Psoas muscle (tissue), 8 donors: ENCODE data around the gene IFI30. TPM values are rescaled to one million over a fixed set of nuclear protein-coding genes. Genes with fewer than 3 reads are reported as not detected.

Experiments
- ATAC-seq, 4 donors: fragments of 200-7000 bp; cut with Tn5 transposase; one replicate each; pipeline ENCODE4 v1.9.1; 2020; ENCODE audit warnings: moderate library complexity in 3 of 4, mild to moderate bottlenecking in 2 of 4
- DNase-seq, 2 donors: peaks; one replicate each; pipeline ENCODE4 v3.0.0-alpha.2; 2020
- H3K27ac ChIP-seq: fragments of 200-600 bp; one replicate; pipeline ENCODE4 v1.8.0; 2022
- H3K27me3 ChIP-seq, 3 donors: fragments of 200-600 bp in 1 of 3; one replicate each; pipeline versions ENCODE4 v1.6.1 to v1.8.0; 2013 to 2022; ENCODE audit warnings: low read length in 2 of 3, mild to moderate bottlenecking in 2 of 3, moderate library complexity in 1 of 3; ENCODE audit not compliant: insufficient read depth in 3 of 3
- H3K36me3 ChIP-seq, 2 donors: fragments of 200-600 bp in 1 of 2; one replicate each; pipeline versions ENCODE4 v1.6.1 to v1.8.0; 2013 to 2022; ENCODE audit warnings: low read depth in 1 of 2, mild to moderate bottlenecking in 1 of 2, moderate library complexity in 1 of 2; ENCODE audit not compliant: insufficient read depth in 1 of 2
- H3K4me1 ChIP-seq: fragments of 200-600 bp; one replicate; pipeline ENCODE4 v1.8.0; 2022
- H3K4me3 ChIP-seq: fragments of 200-600 bp; one replicate; pipeline ENCODE4 v1.8.0; 2022; ENCODE audit warnings: mild to moderate bottlenecking
- H3K9me3 ChIP-seq: fragments of 200-600 bp; one replicate; pipeline ENCODE4 v1.8.0; 2022
- CTCF ChIP-seq: fragments of 200-600 bp; IDR thresholded peaks from one replicate; pipeline ENCODE4 v1.8.0; 2022; ENCODE audit warnings: antibody characterized with exemption
- WGBS, 3 donors: extraction: QIAGEN DNeasy Blood & Tissue Kit; methylation state at CpG; one replicate each; pipeline versions ENCODE4 v1.1.6 to v1.1.7; 2013; 5-methylcytosine and 5-hydroxymethylcytosine counted together
- intact Hi-C, 2 donors: fragments of 100-400 bp; cut with DNase I; formaldehyde crosslinking; loops; one replicate each; pipeline versions ENCODE4 v1.11.0 to v1.14.2; 2022
- polyA plus RNA-seq, 3 donors: library from polyadenylated mRNA; stranded (reverse); fragments of 200-250 nt; gene quantifications; one replicate each; pipeline ENCODE4 v1.2.3, GENCODE V29; 2013
- total RNA-seq, 4 donors: library from RNA; stranded (reverse); fragmentation: NEBNext Ultra II Directional in 2 of 4; extraction: Animal tissue kit (Norgen Biotek cat#: 25700) in 2 of 4; gene quantifications; one replicate each; pipeline versions ENCODE4 v1.2.1 to v1.2.4, GENCODE V29; 2021 to 2023
- donor health status: healthy with polysubstance abuse.
- donor health status: DM: no; HTN: no; CAD: no; lungs with moderate emphysema.
- donor health status: Bipolar disorder and iron deficiency.
- donor health status: healthy.
- donor health status: DM: yes; HTN: yes; CAD: no.
- donor health status: DM: no; HTN: no; CAD: no.
- donor health status: DM: no; HTN: no; CAD: no.
- donor health status: DM: yes; HTN: yes; CAD: no.

Gene IFI30
- total and polyA plus RNA-seq, 7 donors = 1.4 to 21.5 (median 10.1) TPM

GRCh38 chr19:18202778-18203407 is 29.3 kb downstream of the IFI30 start:
- peaks cover 17% of the 10 kb centered on the region for H3K4me1 ChIP-seq
- peak overlapping the region; percentile 67 for H3K4me3 ChIP-seq
- peaks cover 0 to 22% of the 10 kb centered on the region in 2 donors for H3K36me3 ChIP-seq
- no peak overlapping the region for H3K27ac ChIP-seq
- H3K9me3 ChIP-seq = no peaks in the 10 kb centered on the region
- DNase-seq (peak in 1 of 2 donors; percentile 65), ATAC-seq (no peak)
- no peaks in the 10 kb centered on the region for H3K27me3 ChIP-seq
- TF ChIP-seq CTCF = peak; percentile 16
- 10 to 14% (median 13%) methylated on average over 32 of the region's 32 CpGs for WGBS, 3 donors
- intact Hi-C loops = no loop called here

GRCh38 chr19:18203408-18203862 is 29.8 kb downstream of the IFI30 start:
- no peaks in the 10 kb centered on the region for H3K27me3 ChIP-seq
- H3K4me3 ChIP-seq = peak overlapping the region; percentile 67
- peak in 2 of 4 donors; percentile 0 to 1 for ATAC-seq
- H3K36me3 ChIP-seq = peaks cover 0 to 16% of the 10 kb centered on the region in 2 donors
- intact Hi-C loops = no loop called here
- DNase-seq = peak; percentile 53 to 79
- H3K27ac ChIP-seq = peak overlapping the region; percentile 30
- no peak for TF ChIP-seq CTCF
- H3K9me3 ChIP-seq = no peaks in the 10 kb centered on the region
- peaks cover 18% of the 10 kb centered on the region for H3K4me1 ChIP-seq
- WGBS, 3 donors = 1% methylated on average over 26 to 38 of the region's 38 CpGs

- H3K27me3 ChIP-seq = no peaks in the 10 kb centered on the region
- H3K9me3 ChIP-seq = no peaks in the 10 kb centered on the region
- peaks cover 22% of the 10 kb centered on the region for H3K4me1 ChIP-seq
- H3K4me3 ChIP-seq = peak within 1 kb of the TSS; percentile 77
- H3K27ac ChIP-seq = peak within 1 kb of the TSS; percentile 98
- 0 to 1% (median 0%) methylated on average over 35 to 50 of the region's 50 CpGs for WGBS, 3 donors
- intact Hi-C loops = loop anchor here in 1 of 2 donors (2.0 kb wide), 1 partner anchor 119 kb away; the partner anchor contains the start of gene LSM4
- peaks cover 0 to 12% of the 10 kb centered on the region in 2 donors for H3K36me3 ChIP-seq
- ATAC-seq (peak; percentile 90 to 95 (median 93)), DNase-seq (peak; percentile 100)
- no peak for TF ChIP-seq CTCF
These were observed 30.3 kb downstream of the IFI30 start, which contains the start of gene RAB3A for GRCh38 chr19:18203863-18204393. Gene RAB3A, minus strand, starts transcription at chr19:18204042. Its CDS starts 1,302 bp downstream, at chr19:18202740.

- Histone ChIP-seq H3K36me3 (peaks cover 0 to 6% of the 10 kb centered on the region in 2 donors), H3K27ac (peak overlapping the region; percentile 98), H3K4me3 (peak overlapping the region; percentile 77), H3K27me3 (no peaks in the 10 kb centered on the region), H3K9me3 (no peaks in the 10 kb centered on the region), H3K4me1 (peaks cover 22% of the 10 kb centered on the region)
- DNase-seq = peak; percentile 31 to 70
- intact Hi-C loops = loop anchor here (2.0 to 5.0 kb wide), 3 partner anchors 118 to 208 kb away; partner anchors contain the start of gene LSM4 (in 1 of the 2)
- TF ChIP-seq CTCF = no peak
- 0 to 1% (median 1%) methylated on average over 22 of the region's 22 CpGs for WGBS, 3 donors
- peak; percentile 15 to 50 (median 32) for ATAC-seq
These were observed 31.0 kb downstream of the IFI30 start for GRCh38 chr19:18204394-18205199.
